GM12878 (cell line): ENCODE results near the gene DESI1. TPM values are rescaled to one million over a fixed set of nuclear protein-coding genes. Genes with fewer than 3 reads are reported as not detected.
"Not testable (repeated sequence)": the region's sequence is repeated elsewhere in the genome, so short reads cannot be mapped to it uniquely, and the experiment has no call there.

Source experiments
- ATAC-seq: fragments of 200-7000 bp; cut with Tn5 transposase; 3 replicates; pipeline ENCODE4 v1.9.1; 2020; ENCODE audit warnings: mild to moderate bottlenecking, moderate library complexity
- BruUV-seq: library from RNA; stranded (reverse); fragments of 400-500 nt; replicated peaks from 2 replicates; lab custom pipeline; 2021; lab: Mats Ljungman, UMichigan
- CTCF ChIA-PET: fragments of 300-600 bp; sonication (Branson Sonifier 250); formaldehyde crosslinking; extraction: SDS; loops from one replicate; lab custom pipeline; 2021; ENCODE audit warnings: inconsistent platforms; lab: Yijun Ruan, JAX
- POLR2A ChIA-PET: fragments of 350-600 bp; formaldehyde crosslinking; extraction: SDS; loops from one replicate; lab custom pipeline; 2021; ENCODE audit warnings: inconsistent platforms; lab: Charles Lee
- RAD21 ChIA-PET: fragments of 300-600 bp; sonication (Branson Sonifier 250); formaldehyde crosslinking; loops from one replicate; lab custom pipeline; 2023; ENCODE audit warnings: antibody characterized with exemption; ENCODE audit not compliant: unreplicated experiment; lab: Charles Lee
- SMC1A ChIA-PET: fragments of 300-600 bp; sonication (Branson Sonifier 250); formaldehyde crosslinking; loops from one replicate; lab custom pipeline; 2023; ENCODE audit not compliant: unreplicated experiment, uncharacterized antibody; lab: Charles Lee
- DNase-seq: peaks from one replicate; pipeline ENCODE4 v3.0.0-alpha.2; 2011; ENCODE audit warnings: low read depth, low spot score
- FAIRE-seq: peaks from 3 replicates; lab custom pipeline; 2011; peaks lifted over from hg19 to GRCh38; lab: Jason Lieb, UNC
- H2AFZ ChIP-seq: 2 replicates; pipeline ENCODE4 v1.6.0; 2011; ENCODE audit warnings: low read depth, low read length, control low read depth; ENCODE audit not compliant: control insufficient read depth
- H3K27ac ChIP-seq: 2 replicates; pipeline ENCODE4 v1.5.1; 2011; ENCODE audit warnings: control low read depth; ENCODE audit not compliant: control insufficient read depth, insufficient read depth
- H3K27me3 ChIP-seq, 2 experiments: replicated peaks in 1 of 2; 2 replicates each; pipeline versions ENCODE4 v1.6.0 to v1.6.1; 2011; ENCODE audit warnings: low read length in 1 of 2; ENCODE audit not compliant: control insufficient read depth in 2 of 2, insufficient read depth in 2 of 2
- H3K36me3 ChIP-seq, 2 experiments: 2 replicates each; pipeline ENCODE4 v1.5.1; 2011; ENCODE audit warnings: low read length in 1 of 2; ENCODE audit not compliant: control insufficient read depth in 2 of 2, insufficient read depth in 2 of 2
- H3K4me1 ChIP-seq: 2 replicates; pipeline ENCODE4 v1.6.1; 2011; ENCODE audit warnings: mild to moderate bottlenecking, low read length, moderate library complexity, mixed read lengths; ENCODE audit not compliant: control insufficient read depth, insufficient read depth
- H3K4me2 ChIP-seq: 2 replicates; pipeline ENCODE4 v1.6.0; 2011; ENCODE audit warnings: control low read depth; ENCODE audit not compliant: control insufficient read depth, insufficient read depth
- H3K4me3 ChIP-seq: fragments of 200-600 bp; sonication (generic); 2 replicates; pipeline ENCODE4 v1.5.1; 2016
- H3K79me2 ChIP-seq: 2 replicates; pipeline ENCODE4 v1.6.0; 2011; ENCODE audit warnings: low read length; ENCODE audit not compliant: control insufficient read depth, insufficient read depth
- H3K9ac ChIP-seq: 2 replicates; pipeline ENCODE4 v1.8.0; 2011; ENCODE audit warnings: low read length, control low read depth, mixed read lengths; ENCODE audit not compliant: control insufficient read depth, insufficient read depth
- H3K9me3 ChIP-seq: replicated peaks from 3 replicates; pipeline ENCODE4 v1.5.1; 2011; ENCODE audit warnings: mild to moderate bottlenecking, low read length; ENCODE audit not compliant: control insufficient read depth, insufficient read depth
- H4K20me1 ChIP-seq: 2 replicates; pipeline ENCODE4 v1.6.0; 2011; ENCODE audit not compliant: control insufficient read depth, insufficient read depth
- CHD4 ChIP-seq: fragments of 200-600 bp; sonication (generic); IDR thresholded peaks from 2 replicates; pipeline ENCODE4 v1.6.1; 2016; ENCODE audit warnings: mild to moderate bottlenecking
- ESRRA ChIP-seq: IDR thresholded peaks from 2 replicates; pipeline ENCODE4 v1.6.1; 2012; ENCODE audit warnings: mild to moderate bottlenecking, low read length, improper control_type of control experiment
- FOXK2 ChIP-seq: fragments of 450-650 bp; IDR thresholded peaks from 2 replicates; pipeline ENCODE4 v1.6.1; 2017; ENCODE audit warnings: mild to moderate bottlenecking, moderate library complexity
- GABPA ChIP-seq: IDR thresholded peaks from 2 replicates; pipeline ENCODE4 v1.6.1; 2014; ENCODE audit warnings: antibody characterized with exemption, low read depth, mild to moderate bottlenecking, inconsistent platforms
- IKZF2 ChIP-seq, 2 experiments: fragments of 450-650 bp; IDR thresholded peaks; 2 replicates each; pipeline ENCODE4 v1.6.1; 2017; ENCODE audit warnings: mild to moderate bottlenecking in 2 of 2, moderate library complexity in 2 of 2
- KAT2A ChIP-seq: conservative IDR thresholded peaks from 2 replicates; pipeline ENCODE4 v1.6.1; 2011; ENCODE audit warnings: low read depth, low read length; ENCODE audit not compliant: control insufficient read depth
- MEF2A ChIP-seq: IDR thresholded peaks from 2 replicates; pipeline ENCODE4 v1.6.1; 2011; ENCODE audit warnings: low read depth, mild to moderate bottlenecking, low read length, moderate library complexity; ENCODE audit not compliant: insufficient read depth
- MXI1 ChIP-seq: fragments of 150-350 bp; IDR thresholded peaks from 2 replicates; pipeline ENCODE4 v1.6.1; 2011; ENCODE audit warnings: low read depth, mild to moderate bottlenecking, inconsistent platforms, low read length, improper control_type of control experiment
- MYB ChIP-seq: fragments of 150-350 bp; IDR thresholded peaks from 2 replicates; pipeline ENCODE4 v1.6.1; 2014; ENCODE audit warnings: mild to moderate bottlenecking, low read depth, low read length, borderline replicate concordance
- NBN ChIP-seq: fragments of 450-650 bp; IDR thresholded peaks from 2 replicates; pipeline ENCODE4 v1.6.1; 2016
- SMAD5 ChIP-seq: IDR thresholded peaks from 2 replicates; pipeline ENCODE4 v1.6.1; 2016; ENCODE audit warnings: antibody characterized with exemption, low read depth
- ZNF217 ChIP-seq: fragments of 450-650 bp; IDR thresholded peaks from 2 replicates; pipeline ENCODE4 v1.6.1; 2017; ENCODE audit warnings: antibody characterized with exemption, mild to moderate bottlenecking
- ZNF384 ChIP-seq: IDR thresholded peaks from 2 replicates; pipeline ENCODE4 v1.6.1; 2012; ENCODE audit warnings: low read depth, mild to moderate bottlenecking, low read length, improper control_type of control experiment, borderline replicate concordance
- WGBS: methylation state at CpG from one replicate; pipeline ENCODE4 v1.1.6; 2016; ENCODE audit warnings: low lambda C conversion rate; ENCODE audit not compliant: insufficient replicate concordance, insufficient coverage; ENCODE audit errors: missing lambda C conversion rate; 5-methylcytosine and 5-hydroxymethylcytosine counted together
- in situ Hi-C: fragments of 300-500 bp; cut with MboI; formaldehyde crosslinking; loops from 9 replicates; pipeline ENCODE4 v1.14.3; 2018; ENCODE audit warnings: mixed read lengths
- intact Hi-C: fragments of 100-400 bp; cut with micrococcal nuclease; formaldehyde crosslinking; loops from one replicate; pipeline ENCODE4 v1.14.2; 2022; ENCODE audit not compliant: unreplicated experiment
- polyA plus RNA-seq, 11 experiments: library from polyadenylated mRNA; depleted of rRNA in 4 of 11; unstranded in 6 of 11; stranded (reverse) in 5 of 11; fragments of >200 nt; fragmentation: Nextera tagmentation in 4 of 11; fragmentation: Illumina TruSeq in 1 of 11; extraction: Ambion mirVana in 4 of 11; extraction: Trizol in 1 of 11; gene quantifications; 1 replicate in 1 of 11; 2 replicates in 10 of 11; pipeline versions ENCODE4 v1.2.1 to v1.2.3, GENCODE V29; 2011 to 2016; ENCODE audit warnings: inconsistent platforms in 2 of 11, missing spikeins in 2 of 11, low read depth in 1 of 11
- total RNA-seq, 4 experiments: library from RNA; depleted of rRNA in 3 of 4; stranded (reverse); fragments of >200 nt in 3 of 4; fragmentation: Illumina TruSeq in 1 of 4; extraction: Trizol in 1 of 4; gene quantifications; 2 replicates each; pipeline versions ENCODE4 v1.2.1 to v1.2.3, GENCODE V29; 2013 to 2021
- TF ChIP-seq, protein P1 (sequence below): fragments of 450-650 bp; IDR thresholded peaks from 2 replicates; pipeline ENCODE4 v1.6.1; 2016; ENCODE audit warnings: mild to moderate bottlenecking

DESI1 gene
- total and polyA plus RNA-seq, 10 of the 15 experiments (the other 5 are each of a cell fraction or from before 2014, with no cell fraction given), result 8.0 to 76.8 (median 40.6) TPM

DNA sequence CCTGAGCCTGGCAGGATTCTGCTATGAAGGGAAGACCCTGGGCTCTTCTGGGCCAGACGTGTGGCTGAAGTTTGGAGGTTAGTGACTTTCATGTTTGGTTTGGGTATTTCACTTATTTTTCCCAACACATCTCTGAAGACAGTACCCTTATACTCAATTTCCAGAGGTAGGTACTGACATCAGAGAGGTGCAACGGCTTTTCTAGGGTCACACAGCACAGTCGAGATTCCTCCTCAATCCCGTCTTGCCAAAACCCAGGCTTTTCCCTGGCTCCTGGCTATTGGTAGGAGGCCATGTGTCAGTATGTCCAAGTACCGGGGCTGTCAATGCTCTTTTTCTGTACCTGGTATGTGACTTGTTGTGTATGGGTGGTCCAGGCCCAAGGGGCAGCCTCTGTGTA, 25.1 kb downstream of the DESI1 start:
- no TSS peak for BruUV-seq
- ATAC-seq, result no peak
- Histone ChIP-seq H3K4me1 (no peaks in the 10 kb centered on the region), H4K20me1 (no peaks in the 10 kb centered on the region), H3K9me3 (no peaks in the 10 kb centered on the region), H3K4me3 (no peak overlapping the region), H3K79me2 (no peaks in the 10 kb centered on the region), H3K4me2 (no peak overlapping the region), H3K36me3 (peaks cover 0 to 12% of the 10 kb centered on the region in 2 experiments; a peak in 1 of 4 replicates), H3K27me3 (no peaks in the 10 kb centered on the region), H2AFZ (no peak overlapping the region), H3K27ac (no peak overlapping the region), H3K9ac (no peak overlapping the region)
- ChIA-PET SMC1A (no interaction called here), RAD21 (no interaction called here), CTCF (no interaction called here), POLR2A (no interaction called here)
- intact Hi-C loops, result loop anchor here (5.0 kb wide), 1 partner anchor 53 kb away; the partner anchor contains the start of gene POLR3H
- 91% methylated on average over 5 of the region's 5 CpGs for WGBS
- in situ Hi-C loops, result no loop called here
- no peak for FAIRE-seq
- TF ChIP-seq, protein P1, sequence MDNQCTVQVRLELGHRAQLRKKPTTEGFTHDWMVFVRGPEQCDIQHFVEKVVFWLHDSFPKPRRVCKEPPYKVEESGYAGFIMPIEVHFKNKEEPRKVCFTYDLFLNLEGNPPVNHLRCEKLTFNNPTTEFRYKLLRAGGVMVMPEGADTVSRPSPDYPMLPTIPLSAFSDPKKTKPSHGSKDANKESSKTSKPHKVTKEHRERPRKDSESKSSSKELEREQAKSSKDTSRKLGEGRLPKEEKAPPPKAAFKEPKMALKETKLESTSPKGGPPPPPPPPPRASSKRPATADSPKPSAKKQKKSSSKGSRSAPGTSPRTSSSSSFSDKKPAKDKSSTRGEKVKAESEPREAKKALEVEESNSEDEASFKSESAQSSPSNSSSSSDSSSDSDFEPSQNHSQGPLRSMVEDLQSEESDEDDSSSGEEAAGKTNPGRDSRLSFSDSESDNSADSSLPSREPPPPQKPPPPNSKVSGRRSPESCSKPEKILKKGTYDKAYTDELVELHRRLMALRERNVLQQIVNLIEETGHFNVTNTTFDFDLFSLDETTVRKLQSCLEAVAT, result no peak
- TF ChIP-seq FOXK2 (no peak), CHD4 (no peak), ZNF384 (no peak), SMAD5 (no peak), NBN (no peak), ZNF217 (no peak), GABPA (no peak), MEF2A (no peak), MYB (no peak), MXI1 (no peak), IKZF2 (IDR thresholded peaks at IDR 0.05) (no peak), KAT2A (no peak), ESRRA (no peak)
- no peak for DNase-seq

DNA sequence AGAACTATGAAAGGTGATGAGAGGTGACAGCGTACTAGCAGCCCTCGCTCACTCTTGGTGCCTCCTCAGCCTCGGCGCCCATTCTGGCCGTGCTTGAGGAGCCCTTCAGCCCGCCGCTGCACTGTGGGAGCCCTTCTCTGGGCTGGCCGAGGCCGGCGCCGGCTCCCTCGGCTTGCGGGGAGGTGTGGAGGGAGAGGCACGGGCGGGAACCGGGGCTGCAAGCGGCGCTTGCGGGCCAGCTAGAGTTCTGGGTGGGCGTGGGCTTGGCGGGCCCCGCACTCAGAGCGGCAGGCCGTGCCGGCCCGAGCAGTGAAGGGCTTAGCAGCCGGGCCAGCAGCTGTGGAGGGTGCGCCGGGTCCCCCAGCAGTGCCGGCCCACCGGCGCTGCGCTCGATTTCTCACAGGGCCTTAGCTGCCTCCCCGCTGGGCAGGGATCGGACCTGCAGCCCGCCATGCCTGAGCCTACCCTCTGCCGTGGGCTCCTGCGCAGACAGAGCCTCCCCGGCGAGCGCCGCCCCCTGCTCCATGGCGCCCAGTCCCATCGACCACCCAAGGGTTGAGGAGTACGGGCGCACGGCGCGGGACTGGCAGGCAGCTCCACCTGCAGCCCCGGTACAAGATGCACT, 27.4 kb downstream of the DESI1 start:
- RAD21 ChIA-PET, H3K9ac ChIP-seq, H3K27me3 ChIP-seq, FAIRE-seq, intact Hi-C loops, H3K4me2 ChIP-seq, H3K4me3 ChIP-seq, POLR2A ChIA-PET, H4K20me1 ChIP-seq, in situ Hi-C loops, H3K36me3 ChIP-seq, H3K27ac ChIP-seq, BruUV-seq, H3K9me3 ChIP-seq, ATAC-seq, H3K79me2 ChIP-seq, CTCF ChIA-PET, DNase-seq, H2AFZ ChIP-seq, H3K4me1 ChIP-seq: not testable (repeated sequence)
- SMC1A ChIA-PET, result interaction anchor here (1.3 to 1.6 kb wide), 2 partner anchors 10 to 52 kb away, joined by 3 to 5 read pairs; no protein-coding TSS in a partner anchor
- over 99% methylated on average over 48 of the region's 51 CpGs for WGBS
